GM06990 (cell line): ENCODE data around the gene ACO2.
"Not testable (repeated sequence)": the region's sequence is repeated elsewhere in the genome, so short reads cannot be mapped to it uniquely, and the experiment has no call there.

ENCODE experiments used
- DNase-seq: peaks from one replicate; pipeline ENCODE4 v3.0.0-alpha.2; 2011; ENCODE audit not compliant: insufficient read length; ENCODE audit errors: extremely low read depth
- H3K27me3 ChIP-seq: replicated peaks from 2 replicates; pipeline ENCODE4 v1.6.0; 2011; ENCODE audit warnings: low read length; ENCODE audit not compliant: control insufficient read depth, insufficient read depth
- H3K36me3 ChIP-seq: 2 replicates; pipeline ENCODE4 v1.5.1; 2011; ENCODE audit warnings: low read length; ENCODE audit not compliant: control insufficient read depth, insufficient read depth
- H3K4me3 ChIP-seq: replicated peaks from 2 replicates; pipeline ENCODE4 v1.5.1; 2011; ENCODE audit warnings: low read depth, mild to moderate bottlenecking, control low read depth, low read length
- TF ChIP-seq, protein P1 (sequence below): IDR thresholded peaks from 2 replicates; pipeline ENCODE4 v1.5.1; 2011; ENCODE audit warnings: low read length, control low read depth, mild to moderate bottlenecking, inconsistent platforms; ENCODE audit not compliant: insufficient read depth, poor library complexity, severe bottlenecking

Gene ACO2

DNA sequence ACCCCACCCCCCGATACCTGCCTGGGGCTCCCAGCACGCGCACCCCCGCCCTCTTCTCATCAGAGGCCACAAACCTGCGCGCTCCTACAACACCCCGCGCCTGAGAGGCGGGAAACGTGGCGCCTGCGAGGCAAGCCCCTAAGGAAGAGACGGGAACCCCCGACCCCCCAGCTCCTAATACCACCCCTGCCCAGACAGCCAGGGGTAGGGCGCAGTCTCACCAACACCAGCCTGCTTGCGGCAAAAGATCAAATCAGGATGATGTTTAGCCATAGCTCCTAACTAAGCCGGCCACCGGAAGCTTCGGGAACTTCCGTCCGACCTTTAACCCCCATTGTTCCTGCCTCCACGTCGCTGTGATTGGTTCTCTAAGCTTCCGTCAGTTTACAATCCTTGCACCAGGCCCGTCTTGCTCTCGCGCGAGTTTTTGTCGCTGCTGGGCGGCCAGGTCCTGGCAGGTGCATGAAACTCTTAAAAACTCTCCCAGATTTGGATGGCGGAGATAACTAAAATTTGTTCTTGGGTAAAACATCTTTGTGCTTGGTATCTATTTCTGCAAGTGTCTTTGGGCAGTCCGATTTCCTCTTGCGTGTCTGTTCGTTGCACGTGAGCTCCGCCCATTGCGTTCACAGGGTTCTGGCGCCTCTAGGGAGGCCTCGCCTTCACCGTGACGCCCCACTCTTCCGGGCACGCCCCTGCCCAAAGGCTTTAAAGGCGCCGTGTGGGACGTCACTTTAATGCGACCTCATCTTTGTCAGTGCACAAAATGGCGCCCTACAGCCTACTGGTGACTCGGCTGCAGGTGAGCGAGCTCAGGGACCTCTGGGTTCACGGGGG lies at the start of gene ACO2, which contains the start of gene PHF5A:
TSS of gene ACO2 (plus strand) at position 737 of the 837 bp plus-strand sequence. CDS start at position 767, 30 bp downstream.
TSS of gene PHF5A (minus strand) at position 312 of the 837 bp plus-strand sequence. CDS start at position 273, 39 bp downstream.
- peak within 1 kb of the TSS; percentile 91 for H3K4me3 ChIP-seq
- peaks cover 17% of the 10 kb centered on the region for H3K36me3 ChIP-seq
- no peaks in the 10 kb centered on the region for H3K27me3 ChIP-seq
- DNase-seq, result peak; percentile 94
- TF ChIP-seq, protein P1, sequence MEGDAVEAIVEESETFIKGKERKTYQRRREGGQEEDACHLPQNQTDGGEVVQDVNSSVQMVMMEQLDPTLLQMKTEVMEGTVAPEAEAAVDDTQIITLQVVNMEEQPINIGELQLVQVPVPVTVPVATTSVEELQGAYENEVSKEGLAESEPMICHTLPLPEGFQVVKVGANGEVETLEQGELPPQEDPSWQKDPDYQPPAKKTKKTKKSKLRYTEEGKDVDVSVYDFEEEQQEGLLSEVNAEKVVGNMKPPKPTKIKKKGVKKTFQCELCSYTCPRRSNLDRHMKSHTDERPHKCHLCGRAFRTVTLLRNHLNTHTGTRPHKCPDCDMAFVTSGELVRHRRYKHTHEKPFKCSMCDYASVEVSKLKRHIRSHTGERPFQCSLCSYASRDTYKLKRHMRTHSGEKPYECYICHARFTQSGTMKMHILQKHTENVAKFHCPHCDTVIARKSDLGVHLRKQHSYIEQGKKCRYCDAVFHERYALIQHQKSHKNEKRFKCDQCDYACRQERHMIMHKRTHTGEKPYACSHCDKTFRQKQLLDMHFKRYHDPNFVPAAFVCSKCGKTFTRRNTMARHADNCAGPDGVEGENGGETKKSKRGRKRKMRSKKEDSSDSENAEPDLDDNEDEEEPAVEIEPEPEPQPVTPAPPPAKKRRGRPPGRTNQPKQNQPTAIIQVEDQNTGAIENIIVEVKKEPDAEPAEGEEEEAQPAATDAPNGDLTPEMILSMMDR, result no peak

GRCh38 chr22:41425660-41426365 lies 43.1 kb upstream of the ACO2 start:
- no peak overlapping the region for H3K4me3 ChIP-seq
- DNase-seq, result no peak

DNA sequence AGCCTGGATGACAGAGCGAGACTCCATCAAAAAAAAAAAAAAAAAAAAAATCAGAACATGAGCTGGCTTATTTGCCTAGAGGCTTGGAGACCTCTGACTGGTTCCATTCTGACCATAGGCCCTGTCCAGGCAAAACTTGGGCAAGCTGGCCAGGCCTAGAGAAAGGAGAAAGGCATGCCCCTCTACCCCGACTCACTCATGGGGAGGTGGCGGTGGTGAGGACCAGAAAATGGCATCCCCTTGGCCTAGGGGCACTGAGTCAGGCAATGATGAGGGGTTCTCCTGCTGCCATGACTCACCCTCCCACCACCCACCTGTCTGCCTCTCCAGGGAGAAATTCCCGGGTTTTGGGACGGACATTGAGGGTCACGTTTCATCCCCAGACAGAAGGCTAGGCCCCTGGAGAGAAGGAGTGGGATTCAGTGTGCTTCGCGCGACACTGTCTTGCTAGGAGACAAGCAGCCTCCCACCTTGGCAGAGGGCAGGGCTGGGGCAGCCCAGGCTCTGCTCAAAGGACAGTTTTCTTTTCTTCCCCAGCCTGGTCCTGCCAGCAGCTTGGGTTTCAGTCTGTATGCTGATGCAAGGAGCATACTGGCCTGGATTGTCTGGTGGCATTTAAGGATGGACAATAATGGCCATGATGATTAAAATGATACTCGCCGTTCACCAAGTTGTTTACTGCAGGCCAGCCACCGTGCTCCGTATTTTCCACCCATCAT lies 39.5 kb upstream of the ACO2 start:
- H3K4me3 ChIP-seq, result no peak overlapping the region
- no peaks in the 10 kb centered on the region for H3K27me3 ChIP-seq
- H3K36me3 ChIP-seq, result peaks cover 6% of the 10 kb centered on the region
- TF ChIP-seq, protein P1, result no peak
- DNase-seq, result no peak

More at GRCh38 chr22:41425660-41426365, 43.1 kb upstream of the ACO2 start:
- Histone ChIP-seq H3K36me3 (peaks cover 2% of the 10 kb centered on the region), H3K27me3 (no peaks in the 10 kb centered on the region)
- TF ChIP-seq, protein P1, result no peak

GRCh38 chr22:41429951-41430332 lies 39.0 kb upstream of the ACO2 start:
- H3K36me3 ChIP-seq, result peaks cover 10% of the 10 kb centered on the region
- H3K4me3 ChIP-seq, result no peak overlapping the region
- TF ChIP-seq, protein P1, result no peak
- H3K27me3 ChIP-seq, result no peaks in the 10 kb centered on the region
- no peak for DNase-seq

DNA sequence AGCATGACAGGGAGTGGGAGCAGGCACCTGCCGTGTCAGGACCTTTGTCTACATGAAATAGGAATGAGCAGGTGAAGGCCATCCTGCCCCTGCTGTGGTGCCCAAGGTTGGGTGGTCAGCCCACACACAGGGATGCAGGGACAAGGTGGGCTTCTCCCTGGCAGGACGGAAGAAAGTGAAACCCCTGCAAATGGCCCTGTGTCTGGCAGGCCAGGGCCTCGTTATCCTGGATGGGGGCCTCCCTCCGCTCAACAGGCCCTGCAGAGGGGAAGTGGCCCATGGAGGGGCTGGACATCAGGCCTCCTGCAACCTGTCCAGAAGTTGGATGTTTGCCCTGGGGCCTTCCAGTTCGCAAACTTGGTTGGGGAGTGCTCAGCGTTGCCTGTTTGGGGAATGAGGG lies 37.3 kb upstream of the ACO2 start:
- peaks cover 19% of the 10 kb centered on the region for H3K36me3 ChIP-seq
- TF ChIP-seq, protein P1, result no peak
- DNase-seq, result no peak

GRCh38 chr22:41433480-41433879 lies 35.4 kb upstream of the ACO2 start:
- not testable (repeated sequence) for H3K4me3 ChIP-seq, DNase-seq, H3K27me3 ChIP-seq
- peaks cover 20% of the 10 kb centered on the region for H3K36me3 ChIP-seq

More for the DNA sequence above, 37.3 kb upstream of the ACO2 start:
- Histone ChIP-seq H3K27me3 (no peaks in the 10 kb centered on the region), H3K4me3 (no peak overlapping the region)

DNA sequence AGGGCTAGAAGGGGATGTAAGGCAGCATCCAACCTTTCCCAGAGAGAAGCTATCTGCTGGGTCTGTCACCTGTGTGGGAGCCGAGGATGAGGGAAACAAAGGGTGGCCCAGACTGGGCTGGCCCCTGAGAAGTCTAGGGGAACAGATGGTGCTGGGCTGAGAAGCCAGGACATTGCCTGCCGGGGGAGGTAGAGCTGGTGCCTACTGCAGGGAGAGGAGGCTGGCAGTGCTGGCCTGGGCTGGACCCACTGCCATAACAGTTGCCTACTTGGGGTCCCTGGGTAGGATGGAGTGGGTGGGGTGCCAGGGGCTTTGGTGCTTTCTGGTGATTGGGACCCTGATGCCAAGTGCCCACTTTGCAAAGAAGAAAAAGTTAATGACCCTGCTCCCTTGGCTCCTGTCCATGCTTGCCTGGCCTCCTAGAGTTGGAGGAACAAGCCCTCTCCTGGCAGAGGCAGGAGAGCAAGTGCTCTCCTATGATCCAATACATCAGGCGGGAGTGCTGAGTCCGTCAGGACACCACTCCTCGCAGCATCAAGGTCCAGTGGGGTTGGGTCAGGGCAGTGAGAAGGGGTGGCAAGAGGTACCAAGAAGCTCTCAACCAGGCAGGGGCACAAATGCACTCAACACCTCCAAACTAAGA lies 34.4 kb upstream of the ACO2 start:
- DNase-seq, H3K27me3 ChIP-seq, H3K4me3 ChIP-seq: not testable (repeated sequence)
- peaks cover 20% of the 10 kb centered on the region for H3K36me3 ChIP-seq
